ENCODE data around the gene TTLL11.
"Not testable (repeated sequence)": the region's sequence is repeated elsewhere in the genome, so short reads cannot be mapped to it uniquely, and the experiment has no call there.

TTLL11 gene

DNA sequence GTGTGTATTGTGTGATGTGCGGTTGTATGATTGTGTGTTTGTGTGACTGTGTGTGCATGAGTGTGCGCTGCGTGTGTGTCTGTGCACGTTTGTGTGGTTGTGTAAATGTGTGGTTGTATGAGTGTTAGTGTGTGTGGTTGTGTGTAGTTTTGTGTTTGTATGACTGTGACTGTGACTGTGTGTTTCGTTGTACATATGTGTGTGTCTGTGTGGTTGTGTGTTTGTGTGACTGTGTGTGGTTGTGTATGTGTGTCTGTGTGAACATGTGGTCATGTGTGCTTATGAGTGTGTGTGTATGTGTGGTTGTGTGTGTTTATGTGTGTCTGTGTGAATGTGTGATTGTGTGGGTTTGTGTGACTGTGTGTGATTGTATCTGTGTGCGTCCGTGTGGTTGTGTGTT lies 197.8 kb downstream of the TTLL11 start:
- Histone ChIP-seq H3K27me3 (ENCODE audit: control insufficient read depth, insufficient read depth, low read length) (no peaks in the 10 kb centered on the region), H3K4me1 (no peaks in the 10 kb centered on the region), H3K9ac (no peak overlapping the region), H3K36me3 (ENCODE audit: control insufficient read depth, insufficient read depth, low read length) (no peaks in the 10 kb centered on the region), H3K4me3 (ENCODE audit: low read depth, low read length) (no peak overlapping the region), H3K79me2 (no peaks in the 10 kb centered on the region), H3K9me3 (ENCODE audit: control insufficient read depth, low read length) (no peaks in the 10 kb centered on the region), H3K27ac (no peak overlapping the region), H2AFZ (no peak overlapping the region), H3K4me2 (ENCODE audit: low read length) (no peak overlapping the region)
- TF ChIP-seq, protein P1, sequence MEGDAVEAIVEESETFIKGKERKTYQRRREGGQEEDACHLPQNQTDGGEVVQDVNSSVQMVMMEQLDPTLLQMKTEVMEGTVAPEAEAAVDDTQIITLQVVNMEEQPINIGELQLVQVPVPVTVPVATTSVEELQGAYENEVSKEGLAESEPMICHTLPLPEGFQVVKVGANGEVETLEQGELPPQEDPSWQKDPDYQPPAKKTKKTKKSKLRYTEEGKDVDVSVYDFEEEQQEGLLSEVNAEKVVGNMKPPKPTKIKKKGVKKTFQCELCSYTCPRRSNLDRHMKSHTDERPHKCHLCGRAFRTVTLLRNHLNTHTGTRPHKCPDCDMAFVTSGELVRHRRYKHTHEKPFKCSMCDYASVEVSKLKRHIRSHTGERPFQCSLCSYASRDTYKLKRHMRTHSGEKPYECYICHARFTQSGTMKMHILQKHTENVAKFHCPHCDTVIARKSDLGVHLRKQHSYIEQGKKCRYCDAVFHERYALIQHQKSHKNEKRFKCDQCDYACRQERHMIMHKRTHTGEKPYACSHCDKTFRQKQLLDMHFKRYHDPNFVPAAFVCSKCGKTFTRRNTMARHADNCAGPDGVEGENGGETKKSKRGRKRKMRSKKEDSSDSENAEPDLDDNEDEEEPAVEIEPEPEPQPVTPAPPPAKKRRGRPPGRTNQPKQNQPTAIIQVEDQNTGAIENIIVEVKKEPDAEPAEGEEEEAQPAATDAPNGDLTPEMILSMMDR (IDR thresholded peaks at IDR 0.05), result no peak

DNA sequence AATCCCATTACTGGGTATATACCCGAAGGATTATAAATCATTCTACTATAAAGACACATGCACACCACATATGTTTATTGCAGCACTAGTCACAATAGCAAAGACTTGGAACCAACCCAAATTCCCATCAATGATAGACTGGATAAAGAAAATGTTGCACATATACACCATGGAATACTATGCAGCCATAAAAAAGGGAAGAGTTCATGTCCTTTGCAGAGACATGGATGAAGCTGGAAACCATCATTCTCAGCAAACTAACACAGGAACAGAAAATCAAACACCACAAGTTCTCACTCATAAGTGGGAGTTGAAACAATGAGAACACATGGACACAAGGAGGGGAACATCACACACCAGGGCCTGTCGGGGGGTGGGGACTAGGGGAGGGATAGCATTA lies 198.7 kb downstream of the TTLL11 start:
- H3K27ac ChIP-seq; H2AFZ ChIP-seq; H3K9me3 ChIP-seq (ENCODE audit: control insufficient read depth, low read length); H3K4me3 ChIP-seq (ENCODE audit: low read depth, low read length); H3K27me3 ChIP-seq (ENCODE audit: control insufficient read depth, insufficient read depth, low read length); H3K79me2 ChIP-seq; H3K4me1 ChIP-seq; H3K4me2 ChIP-seq (ENCODE audit: low read length); H3K36me3 ChIP-seq (ENCODE audit: control insufficient read depth, insufficient read depth, low read length); H3K9ac ChIP-seq: not testable (repeated sequence)

DNA sequence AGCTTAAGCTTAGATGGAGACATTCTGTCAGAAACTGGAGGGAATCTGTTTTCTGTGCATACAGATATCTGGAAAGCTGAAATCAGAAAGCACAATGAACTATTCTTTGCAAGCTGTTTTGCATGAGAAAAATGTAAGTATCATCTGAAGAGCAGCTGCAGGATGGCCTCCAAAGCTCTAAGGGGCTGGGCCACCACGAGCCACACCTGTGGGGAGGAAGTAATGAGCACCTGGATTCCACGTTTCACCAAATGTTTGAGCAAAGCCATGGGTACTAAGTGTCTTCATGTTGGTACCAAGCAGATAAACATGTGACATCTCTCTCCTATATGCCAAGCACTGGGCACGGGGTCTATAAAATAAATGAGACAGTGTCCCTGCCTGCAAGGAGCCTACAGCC lies 199.3 kb downstream of the TTLL11 start:
- H3K79me2 ChIP-seq, result no peaks in the 10 kb centered on the region
- no peaks in the 10 kb centered on the region for H3K36me3 ChIP-seq (ENCODE audit: control insufficient read depth, insufficient read depth, low read length)
- no peak overlapping the region for H3K4me2 ChIP-seq (ENCODE audit: low read length)
- H3K4me1 ChIP-seq, result no peaks in the 10 kb centered on the region
- no peaks in the 10 kb centered on the region for H3K9me3 ChIP-seq (ENCODE audit: control insufficient read depth, low read length)
- H3K27me3 ChIP-seq (ENCODE audit: control insufficient read depth, insufficient read depth, low read length), result no peaks in the 10 kb centered on the region
- H3K27ac ChIP-seq, result no peak overlapping the region
- no peak overlapping the region for H3K4me3 ChIP-seq (ENCODE audit: low read depth, low read length)
- no peak overlapping the region for H3K9ac ChIP-seq
- H2AFZ ChIP-seq, result no peak overlapping the region
- TF ChIP-seq, protein P1 (IDR thresholded peaks at IDR 0.05), result no peak

DNA sequence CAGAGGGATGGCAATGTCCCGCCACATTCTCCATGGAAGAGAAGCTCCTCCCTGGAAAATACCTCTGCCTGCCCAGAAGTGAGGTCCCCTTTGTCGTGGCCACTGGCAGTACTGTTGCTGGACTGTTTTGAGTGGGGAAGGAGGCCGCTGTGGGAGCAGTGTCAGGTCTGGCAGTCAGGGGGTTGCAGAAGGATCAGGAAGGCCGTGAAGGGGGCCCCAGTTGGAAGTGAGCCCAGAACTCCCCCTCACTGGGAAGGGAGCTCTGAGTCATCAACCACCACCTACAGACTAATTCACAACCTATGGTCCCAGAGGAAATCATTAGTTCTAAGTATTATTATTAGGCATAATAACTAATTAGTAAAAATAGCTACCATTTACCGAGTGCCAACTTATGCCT lies 200.4 kb downstream of the TTLL11 start:
- H3K4me2 ChIP-seq (ENCODE audit: low read length), result no peak overlapping the region
- no peaks in the 10 kb centered on the region for H3K79me2 ChIP-seq
- H3K36me3 ChIP-seq (ENCODE audit: control insufficient read depth, insufficient read depth, low read length), result no peaks in the 10 kb centered on the region
- no peaks in the 10 kb centered on the region for H3K9me3 ChIP-seq (ENCODE audit: control insufficient read depth, low read length)
- no peak overlapping the region for H2AFZ ChIP-seq
- H3K9ac ChIP-seq, result no peak overlapping the region
- TF ChIP-seq, protein P1 (IDR thresholded peaks at IDR 0.05), result no peak
- no peak overlapping the region for H3K4me3 ChIP-seq (ENCODE audit: low read depth, low read length)
- no peak overlapping the region for H3K27ac ChIP-seq
- H3K4me1 ChIP-seq, result no peaks in the 10 kb centered on the region
- H3K27me3 ChIP-seq (ENCODE audit: control insufficient read depth, insufficient read depth, low read length), result no peaks in the 10 kb centered on the region

DNA sequence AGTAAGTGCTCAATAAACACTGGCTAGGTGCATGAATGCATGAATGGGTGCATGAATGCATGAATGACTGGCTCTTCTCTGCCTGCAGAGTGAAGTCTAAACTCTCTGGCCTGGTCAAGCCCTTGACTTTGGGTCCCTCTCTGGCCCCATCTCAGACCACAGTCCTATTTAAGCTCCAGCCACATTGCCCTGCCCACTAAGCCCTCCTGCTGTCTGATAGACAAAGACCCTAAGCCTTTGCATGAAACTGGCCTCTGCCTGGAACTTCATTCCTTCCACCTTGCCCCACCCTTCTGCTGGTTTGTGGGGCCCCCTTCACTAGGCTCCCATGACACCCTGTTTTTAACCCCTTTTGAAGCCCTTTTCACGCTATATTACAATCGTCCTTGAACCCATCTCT lies 202.4 kb downstream of the TTLL11 start:
- TF ChIP-seq, protein P1 (IDR thresholded peaks at IDR 0.05), result no peak
- H3K4me1 ChIP-seq, result no peaks in the 10 kb centered on the region
- H3K4me2 ChIP-seq (ENCODE audit: low read length), result no peak overlapping the region

More for the DNA sequence above, 202.4 kb downstream of the TTLL11 start:
- Histone ChIP-seq H3K9ac (no peak overlapping the region), H3K27me3 (ENCODE audit: control insufficient read depth, insufficient read depth, low read length) (no peaks in the 10 kb centered on the region), H3K79me2 (no peaks in the 10 kb centered on the region), H3K9me3 (ENCODE audit: control insufficient read depth, low read length) (no peaks in the 10 kb centered on the region), H3K4me3 (ENCODE audit: low read depth, low read length) (no peak overlapping the region), H3K36me3 (ENCODE audit: control insufficient read depth, insufficient read depth, low read length) (no peaks in the 10 kb centered on the region), H3K27ac (no peak overlapping the region), H2AFZ (no peak overlapping the region)
